HepG2 (cell line): ENCODE measurements around the gene AMHR2. TPM values are rescaled to one million over a fixed set of nuclear protein-coding genes. Genes with fewer than 3 reads are reported as not detected.
A peak's percentile ranks its signal among the peaks of the same experiment; 100 is the strongest.

ENCODE experiments used
- ASH2L ChIP-seq: fragments of 300-600, 200-600 bp; sonication (generic); IDR thresholded peaks from 2 replicates; pipeline ENCODE4 v1.7.0; 2017; ENCODE audit warnings: low read depth, mild to moderate bottlenecking, moderate library complexity, mixed read lengths, low read length; ENCODE audit not compliant: insufficient read length
- CBFB ChIP-seq: sonication (generic); formaldehyde crosslinking; IDR thresholded peaks from 2 replicates; pipeline ENCODE4 v1.4.0; 2020; ENCODE audit warnings: missing genetic modification reagents
- CENPX ChIP-seq: sonication (generic); formaldehyde crosslinking; IDR thresholded peaks from 2 replicates; pipeline ENCODE4 v1.9.0; 2021; ENCODE audit warnings: mild to moderate bottlenecking, missing genetic modification reagents, moderate library complexity
- DNMT3B ChIP-seq: conservative IDR thresholded peaks from 2 replicates; pipeline ENCODE4 v1.6.1; 2016; ENCODE audit warnings: missing biosample characterization, control low read depth
- KDM1A ChIP-seq: IDR thresholded peaks from 2 replicates; pipeline ENCODE4 v1.6.1; 2016; ENCODE audit warnings: missing compliant biosample characterization
- KDM5A ChIP-seq: fragments of 200-600 bp; sonication (generic); IDR thresholded peaks from 2 replicates; pipeline ENCODE4 v1.7.0; 2018; ENCODE audit warnings: antibody characterized with exemption, mild to moderate bottlenecking, low read length, borderline replicate concordance
- KDM5B ChIP-seq: sonication (generic); formaldehyde crosslinking; IDR thresholded peaks from 2 replicates; pipeline ENCODE4 v1.4.0; 2020; ENCODE audit warnings: missing genetic modification reagents, mild to moderate bottlenecking, borderline replicate concordance
- MAFG ChIP-seq: sonication (generic); formaldehyde crosslinking; IDR thresholded peaks from 2 replicates; pipeline ENCODE4 v1.5.1; 2020; ENCODE audit warnings: mild to moderate bottlenecking, missing genetic modification reagents
- MAFK ChIP-seq, 2 experiments: IDR thresholded peaks in 1 of 2; conservative IDR thresholded peaks in 1 of 2; 2 replicates each; pipeline ENCODE4 v1.6.1; 2011; ENCODE audit warnings: improper control_type of control experiment in 2 of 2, low read length in 2 of 2
- NFRKB ChIP-seq: fragments of 450-650 bp; IDR thresholded peaks from 2 replicates; pipeline ENCODE4 v1.6.1; 2017
- NONO ChIP-seq, 2 experiments: fragments of 450-650 bp in 1 of 2; sonication (generic) in 1 of 2; formaldehyde crosslinking in 1 of 2; IDR thresholded peaks in 1 of 2; conservative IDR thresholded peaks in 1 of 2; 2 replicates each; pipeline versions ENCODE4 v1.6.1 to v1.8.0; 2017 to 2022; ENCODE audit warnings: mild to moderate bottlenecking in 1 of 2, missing genetic modification reagents in 1 of 2, moderate library complexity in 1 of 2
- SRSF4 ChIP-seq: fragments of 200-400 bp; formaldehyde crosslinking; IDR thresholded peaks from one replicate; pipeline ENCODE4 v1.6.1; 2018; ENCODE audit warnings: mild to moderate bottlenecking, low read depth, low read length, moderate library complexity; ENCODE audit not compliant: poor library complexity, severe bottlenecking
- TBL1XR1 ChIP-seq: fragments of 150-350 bp; IDR thresholded peaks from 2 replicates; pipeline ENCODE4 v1.6.1; 2014; ENCODE audit warnings: borderline replicate concordance, low read length; ENCODE audit not compliant: partially characterized antibody
- XBP1 ChIP-seq: sonication (generic); formaldehyde crosslinking; IDR thresholded peaks from 2 replicates; pipeline ENCODE4 v1.5.0; 2020; ENCODE audit warnings: missing genetic modification reagents
- ZBTB21 ChIP-seq: sonication (generic); formaldehyde crosslinking; IDR thresholded peaks from 2 replicates; pipeline ENCODE4 v1.4.0; 2020; ENCODE audit warnings: missing genetic modification reagents
- ZFP41 ChIP-seq: sonication (generic); formaldehyde crosslinking; IDR thresholded peaks from 2 replicates; pipeline ENCODE4 v1.4.0; 2020; ENCODE audit warnings: mild to moderate bottlenecking, missing genetic modification reagents, borderline replicate concordance
- ZNF12 ChIP-seq: sonication (generic); formaldehyde crosslinking; IDR thresholded peaks from 2 replicates; pipeline ENCODE4 v1.5.0; 2020; ENCODE audit warnings: missing genetic modification reagents
- ZNF124 ChIP-seq: sonication (generic); formaldehyde crosslinking; IDR thresholded peaks from 2 replicates; pipeline ENCODE4 v1.4.0; 2020; ENCODE audit warnings: missing genetic modification reagents
- ZNF446 ChIP-seq: sonication (generic); formaldehyde crosslinking; IDR thresholded peaks from 2 replicates; pipeline ENCODE4 v1.5.0; 2020; ENCODE audit warnings: mild to moderate bottlenecking, missing genetic modification reagents
- ZNF563 ChIP-seq: sonication (generic); formaldehyde crosslinking; IDR thresholded peaks from 2 replicates; pipeline ENCODE4 v1.8.0; 2022; ENCODE audit warnings: mild to moderate bottlenecking, moderate library complexity, missing genetic modification reagents
- ZNF564 ChIP-seq: sonication (generic); formaldehyde crosslinking; IDR thresholded peaks from 2 replicates; pipeline ENCODE4 v1.8.1; 2023; ENCODE audit warnings: mild to moderate bottlenecking, missing genetic modification reagents
- ZNF672 ChIP-seq: sonication (generic); formaldehyde crosslinking; IDR thresholded peaks from 2 replicates; pipeline ENCODE4 v1.8.1; 2022; ENCODE audit warnings: missing genetic modification reagents
- ZNF841 ChIP-seq: sonication (generic); formaldehyde crosslinking; IDR thresholded peaks from 2 replicates; pipeline ENCODE4 v1.8.1; 2023; ENCODE audit warnings: missing genetic modification reagents, borderline replicate concordance
- ZNF850 ChIP-seq: sonication (generic); formaldehyde crosslinking; conservative IDR thresholded peaks from 2 replicates; pipeline ENCODE4 v1.9.0; 2021; ENCODE audit warnings: mild to moderate bottlenecking, missing genetic modification reagents
- ZSCAN5A ChIP-seq: sonication (generic); formaldehyde crosslinking; IDR thresholded peaks from 2 replicates; pipeline ENCODE4 v1.8.0; 2022; ENCODE audit warnings: mild to moderate bottlenecking, missing genetic modification reagents, borderline replicate concordance
- polyA plus RNA-seq, 8 experiments: library from polyadenylated mRNA; depleted of rRNA in 3 of 8; stranded (reverse) in 7 of 8; unstranded in 1 of 8; fragments of >200 nt; fragmentation: Illumina TruSeq in 4 of 8; extraction: Trizol in 4 of 8; gene quantifications; 2 replicates each; pipeline versions ENCODE4 v1.2.1 to v1.2.3, GENCODE V29; 2011 to 2016; ENCODE audit warnings: low read depth in 4 of 8, missing spikeins in 1 of 8, mixed read lengths in 1 of 8; ENCODE audit not compliant: insufficient read depth in 1 of 8
- total RNA-seq, 5 experiments: library from RNA; depleted of rRNA; stranded (reverse); fragments of >200 nt; fragmentation: Illumina TruSeq; extraction: Trizol; gene quantifications; 2 replicates each; pipeline ENCODE4 v1.2.3, GENCODE V29; 2016; ENCODE audit warnings: low read depth in 1 of 5
- TF ChIP-seq, protein P1 (sequence below): sonication (generic); formaldehyde crosslinking; IDR thresholded peaks from 2 replicates; pipeline ENCODE4 v1.5.1; 2020; ENCODE audit warnings: mild to moderate bottlenecking, missing genetic modification reagents, borderline replicate concordance
- TF ChIP-seq, protein P2 (sequence below): sonication (generic); formaldehyde crosslinking; IDR thresholded peaks from 2 replicates; pipeline ENCODE4 v1.8.0; 2022; ENCODE audit warnings: mild to moderate bottlenecking, missing genetic modification reagents, moderate library complexity

Gene AMHR2
- total and polyA plus RNA-seq, 2 of the 13 experiments (the other 11 are each of a cell fraction or from before 2014, with no cell fraction given): 0.24 to 0.58 TPM

GRCh38 chr12:53452159-53453077 lies 28.8 kb downstream of the AMHR2 start (continued):
- TF ChIP-seq MAFK (conservative IDR thresholded peaks at IDR 0.05 in 1 of 2, IDR thresholded peaks at IDR 0.05 in 1 of 2; ENCODE audit: low read length in 2 of 2): no peak
- TF ChIP-seq, protein P1, sequence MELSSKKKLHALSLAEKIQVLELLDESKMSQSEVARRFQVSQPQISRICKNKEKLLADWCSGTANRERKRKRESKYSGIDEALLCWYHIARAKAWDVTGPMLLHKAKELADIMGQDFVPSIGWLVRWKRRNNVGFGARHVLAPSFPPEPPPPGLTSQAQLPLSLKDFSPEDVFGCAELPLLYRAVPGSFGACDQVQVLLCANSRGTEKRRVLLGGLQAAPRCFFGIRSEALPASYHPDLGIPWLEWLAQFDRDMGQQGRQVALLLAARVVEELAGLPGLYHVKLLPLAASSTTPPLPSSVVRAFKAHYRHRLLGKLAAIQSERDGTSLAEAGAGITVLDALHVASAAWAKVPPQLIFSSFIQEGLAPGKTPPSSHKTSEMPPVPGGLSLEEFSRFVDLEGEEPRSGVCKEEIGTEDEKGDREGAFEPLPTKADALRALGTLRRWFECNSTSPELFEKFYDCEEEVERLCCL: no peak; the same call in 1 of the 2 replicates
- peak; percentile 33; the same call in 1 of the 2 replicates for TF ChIP-seq ZBTB21 (CRISPR knock-in tag)
- TF ChIP-seq ASH2L: peak; percentile 96
- 0 out of 2 replicates have a peak, but pooled peaks have one; percentile 28 for TF ChIP-seq DNMT3B (CRISPR knock-in tag)
- no peak for TF ChIP-seq ZFP41
- no peak for TF ChIP-seq ZNF841
- 0 out of 2 replicates have a peak, but pooled peaks have one; percentile 51 for TF ChIP-seq ZNF850 (CRISPR knock-in tag)
- peak; percentile 71; the same call in 1 of the 2 replicates for TF ChIP-seq KDM5A
- no peak for TF ChIP-seq ZNF672 (CRISPR knock-in tag)
- no peak for TF ChIP-seq SRSF4
- TF ChIP-seq, protein P2, sequence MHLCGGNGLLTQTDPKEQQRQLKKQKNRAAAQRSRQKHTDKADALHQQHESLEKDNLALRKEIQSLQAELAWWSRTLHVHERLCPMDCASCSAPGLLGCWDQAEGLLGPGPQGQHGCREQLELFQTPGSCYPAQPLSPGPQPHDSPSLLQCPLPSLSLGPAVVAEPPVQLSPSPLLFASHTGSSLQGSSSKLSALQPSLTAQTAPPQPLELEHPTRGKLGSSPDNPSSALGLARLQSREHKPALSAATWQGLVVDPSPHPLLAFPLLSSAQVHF (CRISPR knock-in tag): no peak
- TF ChIP-seq ZNF563: 0 out of 2 replicates have a peak, but pooled peaks have one; percentile 17
- TF ChIP-seq NONO (IDR thresholded peaks at IDR 0.05): no peak
- 0 out of 2 replicates have a peak, but pooled peaks have one; percentile 17 for TF ChIP-seq NONO (CRISPR knock-in tag; conservative IDR thresholded peaks at IDR 0.05)
- no peak; the same call in 1 of the 2 replicates for TF ChIP-seq ZNF124 (CRISPR knock-in tag)
- TF ChIP-seq XBP1 (CRISPR knock-in tag): 0 out of 2 replicates have a peak, but pooled peaks have one; percentile 51
- TF ChIP-seq KDM1A (CRISPR knock-in tag): no peak
- TF ChIP-seq NFRKB: no peak
- no peak for TF ChIP-seq CBFB (CRISPR knock-in tag)
- TF ChIP-seq ZNF12 (CRISPR knock-in tag): peak; percentile 55; the same call in 1 of the 2 replicates
- no peak for TF ChIP-seq CENPX (CRISPR knock-in tag)
- no peak for TF ChIP-seq ZSCAN5A (CRISPR knock-in tag)
- TF ChIP-seq MAFG (CRISPR knock-in tag): no peak
- TF ChIP-seq TBL1XR1: no peak
- peak; percentile 11; the same call in 1 of the 2 replicates for TF ChIP-seq KDM5B (CRISPR knock-in tag)
- no peak for TF ChIP-seq ZNF564 (CRISPR knock-in tag)
- TF ChIP-seq ZNF446 (CRISPR knock-in tag): 0 out of 2 replicates have a peak, but pooled peaks have one; percentile 47
